ENCODE measurements around the gene PPP3R2. TPM values are rescaled to one million over a fixed set of nuclear protein-coding genes. Genes with fewer than 3 reads are reported as not detected.

Gene PPP3R2, protein sequence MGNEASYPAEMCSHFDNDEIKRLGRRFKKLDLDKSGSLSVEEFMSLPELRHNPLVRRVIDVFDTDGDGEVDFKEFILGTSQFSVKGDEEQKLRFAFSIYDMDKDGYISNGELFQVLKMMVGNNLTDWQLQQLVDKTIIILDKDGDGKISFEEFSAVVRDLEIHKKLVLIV
- not detected in 2 replicates for total RNA-seq
- long read RNA-seq: 0 reads

- no peak for DNase-seq (ENCODE audit: low spot score, unreplicated experiment)
- H3K36me3 Mint-ChIP-seq (ENCODE audit: insufficient read depth): no peaks in the 10 kb centered on the region
- H3K4me1 Mint-ChIP-seq (ENCODE audit: low read depth): peaks cover 4% of the 10 kb centered on the region
- no peak for TF ChIP-seq CTCF (IDR thresholded peaks at IDR 0.05; ENCODE audit: unreplicated experiment)
- H3K4me3 Mint-ChIP-seq (ENCODE audit: low read depth): no peak within 1 kb of the TSS
- no peak within 1 kb of the TSS for H3K27ac Mint-ChIP-seq
- H3K27me3 Mint-ChIP-seq: peaks cover 6% of the 10 kb centered on the region
- no peaks in the 10 kb centered on the region for H3K9me3 Mint-ChIP-seq (ENCODE audit: low read depth)
Observed at GRCh38 chr9:101594796-101595195, at the start of gene PPP3R2. TSS of gene PPP3R2 (minus strand) at chr9:101594969. CDS start at chr9:101594921, 48 bp downstream.

DNA sequence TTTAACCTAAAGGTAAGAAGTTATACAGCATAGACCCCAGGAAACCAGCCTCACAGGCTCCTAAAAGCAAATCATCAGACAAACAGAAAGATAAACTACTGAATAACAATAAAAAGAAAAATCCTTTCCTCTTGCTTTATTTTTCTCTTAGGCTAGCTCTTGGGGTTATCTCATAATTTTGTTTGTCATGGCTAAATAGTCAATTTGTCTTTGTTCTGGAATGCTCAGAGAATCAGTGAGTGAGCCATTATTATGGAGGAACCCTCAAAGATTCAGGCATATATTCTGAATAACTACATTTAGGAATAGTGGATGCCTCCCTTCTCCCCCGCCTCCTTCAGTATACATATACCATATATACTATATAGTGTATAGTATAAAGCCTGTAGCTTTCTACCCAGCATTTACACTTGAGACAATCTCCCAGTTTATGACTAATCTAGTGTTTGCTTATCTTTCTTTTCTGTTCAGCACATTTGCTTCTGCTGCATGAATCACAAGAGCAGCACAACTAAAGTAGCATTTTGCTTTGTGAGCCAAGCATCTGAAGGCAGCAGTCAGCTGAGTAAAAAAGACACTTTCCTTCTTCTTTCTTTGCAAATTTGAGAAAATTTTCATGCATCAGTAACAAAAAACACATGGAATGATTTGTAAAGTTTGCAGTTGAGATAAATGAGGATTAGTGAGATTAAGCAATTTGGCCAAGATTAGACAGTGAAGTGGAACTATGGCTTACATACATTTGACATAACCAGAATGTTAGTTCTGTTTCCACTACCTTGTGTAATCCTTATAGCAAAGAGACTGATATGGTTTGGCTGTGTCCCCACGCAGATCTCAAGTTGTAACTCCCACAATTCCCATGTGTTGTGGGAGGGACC lies 45.3 kb upstream of the PPP3R2 start:
- Mint-ChIP-seq H3K36me3 (ENCODE audit: insufficient read depth) (no peaks in the 10 kb centered on the region), H3K4me3 (ENCODE audit: low read depth) (no peak overlapping the region), H3K4me1 (ENCODE audit: low read depth) (peaks cover 18% of the 10 kb centered on the region), H3K27ac (no peak overlapping the region), H3K9me3 (ENCODE audit: low read depth) (peaks cover 9% of the 10 kb centered on the region), H3K27me3 (no peaks in the 10 kb centered on the region)
- no peak for DNase-seq (ENCODE audit: low spot score, unreplicated experiment)
- no peak for TF ChIP-seq CTCF (IDR thresholded peaks at IDR 0.05; ENCODE audit: unreplicated experiment)

DNA sequence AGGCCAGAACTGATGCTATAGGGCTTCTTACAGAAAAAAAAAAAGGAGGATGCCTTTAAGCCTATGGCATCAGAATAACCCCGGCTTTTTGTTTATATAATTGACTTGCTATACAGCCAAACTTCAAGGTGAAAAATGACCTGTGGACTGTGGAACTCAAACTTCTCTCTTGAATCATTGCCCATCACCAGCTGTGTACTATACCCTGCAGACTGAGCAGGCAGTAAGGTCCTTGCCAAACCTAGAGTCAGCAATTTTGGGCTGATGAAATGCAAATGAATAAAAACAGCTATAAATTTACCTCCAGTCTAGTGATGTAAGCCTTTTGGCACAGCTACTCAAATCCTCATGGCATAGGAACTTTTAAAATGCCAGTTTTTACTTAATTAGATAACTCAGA lies 44.5 kb upstream of the PPP3R2 start:
- Mint-ChIP-seq H3K27ac (no peak overlapping the region), H3K4me1 (ENCODE audit: low read depth) (peaks cover 22% of the 10 kb centered on the region), H3K9me3 (ENCODE audit: low read depth) (peaks cover 8% of the 10 kb centered on the region), H3K27me3 (no peaks in the 10 kb centered on the region), H3K4me3 (ENCODE audit: low read depth) (no peak overlapping the region), H3K36me3 (ENCODE audit: insufficient read depth) (no peaks in the 10 kb centered on the region)
- TF ChIP-seq CTCF (IDR thresholded peaks at IDR 0.05; ENCODE audit: unreplicated experiment): no peak
- no peak for DNase-seq (ENCODE audit: low spot score, unreplicated experiment)

DNA sequence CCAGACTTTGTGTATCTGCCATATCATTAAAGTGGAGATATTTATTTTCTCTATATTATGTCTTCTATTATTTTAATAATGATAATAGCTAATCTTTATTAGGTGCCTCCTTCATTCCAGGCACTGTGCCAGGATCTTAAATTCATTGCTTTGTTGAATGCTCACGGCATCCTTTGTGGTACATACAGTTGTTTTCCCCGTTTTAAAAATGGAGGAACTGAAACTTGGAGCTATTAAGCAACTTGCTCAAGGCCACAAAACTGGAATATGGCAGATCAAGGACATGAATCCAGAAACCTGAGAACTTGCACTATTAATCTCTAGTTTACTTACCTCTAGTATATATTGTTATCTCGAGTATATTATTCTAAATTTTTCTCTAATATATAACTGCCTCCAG lies 41.5 kb upstream of the PPP3R2 start:
- H3K4me1 Mint-ChIP-seq (ENCODE audit: low read depth): peaks cover 22% of the 10 kb centered on the region
- no peak for DNase-seq (ENCODE audit: low spot score, unreplicated experiment)
- H3K27ac Mint-ChIP-seq: no peak overlapping the region
- peaks cover 3% of the 10 kb centered on the region for H3K27me3 Mint-ChIP-seq
- H3K4me3 Mint-ChIP-seq (ENCODE audit: low read depth): no peak overlapping the region
- no peaks in the 10 kb centered on the region for H3K9me3 Mint-ChIP-seq (ENCODE audit: low read depth)
- no peaks in the 10 kb centered on the region for H3K36me3 Mint-ChIP-seq (ENCODE audit: insufficient read depth)
- no peak for TF ChIP-seq CTCF (IDR thresholded peaks at IDR 0.05; ENCODE audit: unreplicated experiment)

- Mint-ChIP-seq H3K27ac (no peak overlapping the region), H3K9me3 (ENCODE audit: low read depth) (no peaks in the 10 kb centered on the region), H3K4me3 (ENCODE audit: low read depth) (no peak overlapping the region), H3K4me1 (ENCODE audit: low read depth) (peaks cover 22% of the 10 kb centered on the region), H3K27me3 (peaks cover 3% of the 10 kb centered on the region), H3K36me3 (ENCODE audit: insufficient read depth) (no peaks in the 10 kb centered on the region)
- peak; percentile 9 for TF ChIP-seq CTCF (IDR thresholded peaks at IDR 0.05; ENCODE audit: unreplicated experiment)
- no peak for DNase-seq (ENCODE audit: low spot score, unreplicated experiment)
Observed at GRCh38 chr9:101635473-101635872, 40.7 kb upstream of the PPP3R2 start.
